SK-N-SH treated with all-trans-retinoic acid at 6 μM for 48 hours (cell line): ENCODE data around the gene ALAS1.

Experiments used
- ARNTL ChIP-seq: fragments of 450-650 bp; formaldehyde crosslinking; IDR thresholded peaks from 2 replicates; pipeline ENCODE4 v1.5.0; 2020; ENCODE audit warnings: low read depth, mild to moderate bottlenecking, moderate library complexity, borderline replicate concordance
- CSRNP3 ChIP-seq: fragments of 250-450 bp; sonication (Bioruptor Pico); IDR thresholded peaks from 2 replicates; pipeline ENCODE4 v1.5.1; 2021; ENCODE audit warnings: mild to moderate bottlenecking, moderate library complexity
- OSR1 ChIP-seq: fragments of 250-450 bp; sonication (Bioruptor Pico); IDR thresholded peaks from 2 replicates; pipeline ENCODE4 v1.8.0; 2022; ENCODE audit warnings: moderate library complexity, mild to moderate bottlenecking, inconsistent platforms
- ZFP3 ChIP-seq: fragments of 250-450 bp; sonication (Bioruptor Pico); IDR thresholded peaks from 2 replicates; pipeline ENCODE4 v1.5.0; 2020; ENCODE audit warnings: mild to moderate bottlenecking, moderate library complexity
- TF ChIP-seq, protein P1 (sequence below): fragments of 250-450 bp; sonication (Bioruptor Pico); IDR thresholded peaks from 2 replicates; pipeline ENCODE4 v1.5.1; 2020; ENCODE audit warnings: low read depth, mild to moderate bottlenecking, moderate library complexity
- TF ChIP-seq, protein P2 (sequence below): fragments of 250-450 bp; sonication (Bioruptor Pico); IDR thresholded peaks from 2 replicates; pipeline ENCODE4 v1.8.0; 2020; ENCODE audit warnings: mild to moderate bottlenecking, moderate library complexity, borderline replicate concordance
- TF ChIP-seq, protein P3 (sequence below): fragments of 250-450 bp; sonication (Bioruptor Pico); IDR thresholded peaks from 2 replicates; pipeline ENCODE4 v1.5.0; 2020; ENCODE audit warnings: mild to moderate bottlenecking, moderate library complexity

DNA sequence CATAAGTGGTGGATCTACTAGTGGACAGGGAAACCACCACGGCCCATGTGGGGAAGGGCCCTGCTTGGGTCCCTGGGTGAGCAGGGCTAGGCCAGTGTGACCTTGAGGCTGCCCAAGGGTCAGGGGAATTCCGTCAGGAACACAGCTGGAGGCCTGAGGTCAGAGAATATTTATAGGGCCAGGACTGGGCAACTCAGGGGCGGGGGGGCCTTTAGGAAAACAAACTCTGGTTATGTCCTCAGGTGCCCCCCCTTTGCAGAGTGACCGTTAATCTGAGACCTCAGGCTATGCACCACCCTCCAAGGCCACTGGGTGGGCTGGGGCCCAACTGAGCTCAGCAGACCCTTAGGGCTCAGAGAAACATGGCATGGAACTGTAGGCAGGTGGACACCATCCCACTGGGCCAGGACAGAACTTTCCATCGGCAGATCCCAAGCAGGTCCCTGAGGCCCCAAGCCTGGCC lies 38.5 kb downstream of the ALAS1 start:
- TF ChIP-seq, protein P1, sequence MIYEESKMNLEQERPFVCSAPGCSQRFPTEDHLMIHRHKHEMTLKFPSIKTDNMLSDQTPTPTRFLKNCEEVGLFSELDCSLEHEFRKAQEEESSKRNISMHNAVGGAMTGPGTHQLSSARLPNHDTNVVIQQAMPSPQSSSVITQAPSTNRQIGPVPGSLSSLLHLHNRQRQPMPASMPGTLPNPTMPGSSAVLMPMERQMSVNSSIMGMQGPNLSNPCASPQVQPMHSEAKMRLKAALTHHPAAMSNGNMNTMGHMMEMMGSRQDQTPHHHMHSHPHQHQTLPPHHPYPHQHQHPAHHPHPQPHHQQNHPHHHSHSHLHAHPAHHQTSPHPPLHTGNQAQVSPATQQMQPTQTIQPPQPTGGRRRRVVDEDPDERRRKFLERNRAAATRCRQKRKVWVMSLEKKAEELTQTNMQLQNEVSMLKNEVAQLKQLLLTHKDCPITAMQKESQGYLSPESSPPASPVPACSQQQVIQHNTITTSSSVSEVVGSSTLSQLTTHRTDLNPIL (CRISPR knock-in tag) = no peak
- TF ChIP-seq ARNTL (CRISPR knock-in tag) (no peak), ZFP3 (CRISPR knock-in tag) (no peak), CSRNP3 (CRISPR knock-in tag) (no peak), OSR1 (CRISPR knock-in tag) (no peak)
- TF ChIP-seq, protein P2, sequence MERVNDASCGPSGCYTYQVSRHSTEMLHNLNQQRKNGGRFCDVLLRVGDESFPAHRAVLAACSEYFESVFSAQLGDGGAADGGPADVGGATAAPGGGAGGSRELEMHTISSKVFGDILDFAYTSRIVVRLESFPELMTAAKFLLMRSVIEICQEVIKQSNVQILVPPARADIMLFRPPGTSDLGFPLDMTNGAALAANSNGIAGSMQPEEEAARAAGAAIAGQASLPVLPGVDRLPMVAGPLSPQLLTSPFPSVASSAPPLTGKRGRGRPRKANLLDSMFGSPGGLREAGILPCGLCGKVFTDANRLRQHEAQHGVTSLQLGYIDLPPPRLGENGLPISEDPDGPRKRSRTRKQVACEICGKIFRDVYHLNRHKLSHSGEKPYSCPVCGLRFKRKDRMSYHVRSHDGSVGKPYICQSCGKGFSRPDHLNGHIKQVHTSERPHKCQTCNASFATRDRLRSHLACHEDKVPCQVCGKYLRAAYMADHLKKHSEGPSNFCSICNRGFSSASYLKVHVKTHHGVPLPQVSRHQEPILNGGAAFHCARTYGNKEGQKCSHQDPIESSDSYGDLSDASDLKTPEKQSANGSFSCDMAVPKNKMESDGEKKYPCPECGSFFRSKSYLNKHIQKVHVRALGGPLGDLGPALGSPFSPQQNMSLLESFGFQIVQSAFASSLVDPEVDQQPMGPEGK (CRISPR knock-in tag) = no peak
- TF ChIP-seq, protein P3, sequence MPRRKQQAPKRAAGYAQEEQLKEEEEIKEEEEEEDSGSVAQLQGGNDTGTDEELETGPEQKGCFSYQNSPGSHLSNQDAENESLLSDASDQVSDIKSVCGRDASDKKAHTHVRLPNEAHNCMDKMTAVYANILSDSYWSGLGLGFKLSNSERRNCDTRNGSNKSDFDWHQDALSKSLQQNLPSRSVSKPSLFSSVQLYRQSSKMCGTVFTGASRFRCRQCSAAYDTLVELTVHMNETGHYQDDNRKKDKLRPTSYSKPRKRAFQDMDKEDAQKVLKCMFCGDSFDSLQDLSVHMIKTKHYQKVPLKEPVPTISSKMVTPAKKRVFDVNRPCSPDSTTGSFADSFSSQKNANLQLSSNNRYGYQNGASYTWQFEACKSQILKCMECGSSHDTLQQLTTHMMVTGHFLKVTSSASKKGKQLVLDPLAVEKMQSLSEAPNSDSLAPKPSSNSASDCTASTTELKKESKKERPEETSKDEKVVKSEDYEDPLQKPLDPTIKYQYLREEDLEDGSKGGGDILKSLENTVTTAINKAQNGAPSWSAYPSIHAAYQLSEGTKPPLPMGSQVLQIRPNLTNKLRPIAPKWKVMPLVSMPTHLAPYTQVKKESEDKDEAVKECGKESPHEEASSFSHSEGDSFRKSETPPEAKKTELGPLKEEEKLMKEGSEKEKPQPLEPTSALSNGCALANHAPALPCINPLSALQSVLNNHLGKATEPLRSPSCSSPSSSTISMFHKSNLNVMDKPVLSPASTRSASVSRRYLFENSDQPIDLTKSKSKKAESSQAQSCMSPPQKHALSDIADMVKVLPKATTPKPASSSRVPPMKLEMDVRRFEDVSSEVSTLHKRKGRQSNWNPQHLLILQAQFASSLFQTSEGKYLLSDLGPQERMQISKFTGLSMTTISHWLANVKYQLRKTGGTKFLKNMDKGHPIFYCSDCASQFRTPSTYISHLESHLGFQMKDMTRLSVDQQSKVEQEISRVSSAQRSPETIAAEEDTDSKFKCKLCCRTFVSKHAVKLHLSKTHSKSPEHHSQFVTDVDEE (CRISPR knock-in tag) = no peak
